Measurements from ENCODE around the gene LRRK2. TPM values are rescaled to one million over a fixed set of nuclear protein-coding genes. Genes with fewer than 3 reads are reported as not detected.

LRRK2 gene
- total and polyA plus RNA-seq, 8 donors = 2.9 to 28.1 (median 4.6) TPM

GRCh38 chr12:40342010-40342409 is 117.2 kb downstream of the LRRK2 start:
- 49 to 70% (median 57%) methylated on average over 2 of the region's 2 CpGs for WGBS, 5 donors
- Histone ChIP-seq H3K27ac (no peak overlapping the region), H3K4me1 (peaks cover 0 to 24% (median 7%) of the 10 kb centered on the region in 4 donors), H3K4me3 (no peak overlapping the region), H3K27me3 (no peaks in the 10 kb centered on the region), H3K9me3 (no peaks in the 10 kb centered on the region), H3K36me3 (peaks cover 0 to 11% (median 3%) of the 10 kb centered on the region in 4 donors)
- peak in 1 of 2 donors; percentile 23 for DNase-seq
- intact Hi-C loops (cut with DNase I; ENCODE audit: low total_unique reads) = no loop called here
- TF ChIP-seq POLR2A (IDR thresholded peaks at IDR 0.05) = no peak
- TF ChIP-seq POLR2AphosphoS5 (IDR thresholded peaks at IDR 0.05) = no peak
- no peak for TF ChIP-seq EP300 (IDR thresholded peaks at IDR 0.05)
- TF ChIP-seq, protein P1, sequence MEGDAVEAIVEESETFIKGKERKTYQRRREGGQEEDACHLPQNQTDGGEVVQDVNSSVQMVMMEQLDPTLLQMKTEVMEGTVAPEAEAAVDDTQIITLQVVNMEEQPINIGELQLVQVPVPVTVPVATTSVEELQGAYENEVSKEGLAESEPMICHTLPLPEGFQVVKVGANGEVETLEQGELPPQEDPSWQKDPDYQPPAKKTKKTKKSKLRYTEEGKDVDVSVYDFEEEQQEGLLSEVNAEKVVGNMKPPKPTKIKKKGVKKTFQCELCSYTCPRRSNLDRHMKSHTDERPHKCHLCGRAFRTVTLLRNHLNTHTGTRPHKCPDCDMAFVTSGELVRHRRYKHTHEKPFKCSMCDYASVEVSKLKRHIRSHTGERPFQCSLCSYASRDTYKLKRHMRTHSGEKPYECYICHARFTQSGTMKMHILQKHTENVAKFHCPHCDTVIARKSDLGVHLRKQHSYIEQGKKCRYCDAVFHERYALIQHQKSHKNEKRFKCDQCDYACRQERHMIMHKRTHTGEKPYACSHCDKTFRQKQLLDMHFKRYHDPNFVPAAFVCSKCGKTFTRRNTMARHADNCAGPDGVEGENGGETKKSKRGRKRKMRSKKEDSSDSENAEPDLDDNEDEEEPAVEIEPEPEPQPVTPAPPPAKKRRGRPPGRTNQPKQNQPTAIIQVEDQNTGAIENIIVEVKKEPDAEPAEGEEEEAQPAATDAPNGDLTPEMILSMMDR (IDR thresholded peaks at IDR 0.05) = no peak

- Histone ChIP-seq H3K27me3 (no peaks in the 10 kb centered on the region), H3K27ac (no peak overlapping the region), H3K36me3 (peaks cover 0 to 11% (median 3%) of the 10 kb centered on the region in 4 donors), H3K9me3 (no peaks in the 10 kb centered on the region), H3K4me1 (peaks cover 0 to 18% (median 5%) of the 10 kb centered on the region in 4 donors), H3K4me3 (no peak overlapping the region)
- WGBS, 5 donors = 43 to 64% (median 48%) methylated on average over 4 of the region's 4 CpGs
- intact Hi-C loops (cut with DNase I; ENCODE audit: low total_unique reads) = no loop called here
- no peak for TF ChIP-seq POLR2A (IDR thresholded peaks at IDR 0.05)
- no peak for TF ChIP-seq EP300 (IDR thresholded peaks at IDR 0.05)
- TF ChIP-seq, protein P1 (IDR thresholded peaks at IDR 0.05) = no peak
- DNase-seq = no peak
Observed at GRCh38 chr12:40343124-40343523, 118.3 kb downstream of the LRRK2 start.

GRCh38 chr12:40344312-40344711 is 119.5 kb downstream of the LRRK2 start:
- H3K27me3 ChIP-seq = no peaks in the 10 kb centered on the region
- H3K4me3 ChIP-seq = no peak overlapping the region
- intact Hi-C loops (cut with DNase I; ENCODE audit: low total_unique reads) = no loop called here
- no peak for DNase-seq
- TF ChIP-seq POLR2AphosphoS5 (IDR thresholded peaks at IDR 0.05) (no peak), POLR2A (IDR thresholded peaks at IDR 0.05) (no peak), EP300 (IDR thresholded peaks at IDR 0.05) (no peak)
- TF ChIP-seq, protein P1 (IDR thresholded peaks at IDR 0.05) = no peak
- H3K9me3 ChIP-seq = no peaks in the 10 kb centered on the region
- H3K36me3 ChIP-seq = peaks cover 0 to 11% (median 3%) of the 10 kb centered on the region in 4 donors
- WGBS, 5 donors = 23 to 55% (median 29%) methylated on average over 1 of the region's 1 CpG
- H3K4me1 ChIP-seq = peaks cover 0 to 16% (median 5%) of the 10 kb centered on the region in 4 donors
- no peak overlapping the region for H3K27ac ChIP-seq

- H3K9me3 ChIP-seq = no peaks in the 10 kb centered on the region
- peaks cover 0 to 14% (median 10%) of the 10 kb centered on the region in 4 donors for H3K36me3 ChIP-seq
- intact Hi-C loops (cut with DNase I; ENCODE audit: low total_unique reads) = no loop called here
- no peak overlapping the region for H3K4me3 ChIP-seq
- TF ChIP-seq POLR2AphosphoS5 (IDR thresholded peaks at IDR 0.05) (no peak), POLR2A (IDR thresholded peaks at IDR 0.05) (no peak), EP300 (IDR thresholded peaks at IDR 0.05) (no peak)
- TF ChIP-seq, protein P1 (IDR thresholded peaks at IDR 0.05) = no peak
- DNase-seq = no peak
- no peaks in the 10 kb centered on the region for H3K4me1 ChIP-seq
- H3K27ac ChIP-seq = no peak overlapping the region
- H3K27me3 ChIP-seq = no peaks in the 10 kb centered on the region
- WGBS, 5 donors = 41 to 75% (median 64%) methylated on average over 1 of the region's 1 CpG
Observed at GRCh38 chr12:40351976-40352375, 127.2 kb downstream of the LRRK2 start.

All from stomach (tissue), 9 donors.